GM21515 (cell line): ENCODE results near the gene ATXN1.

Experiments
- ATAC-seq: cut with Tn5 transposase; IDR thresholded peaks from one replicate; pipeline ENCODE4 v1.9.1; 2021; ENCODE audit not compliant: unreplicated experiment

Gene ATXN1

DNA sequence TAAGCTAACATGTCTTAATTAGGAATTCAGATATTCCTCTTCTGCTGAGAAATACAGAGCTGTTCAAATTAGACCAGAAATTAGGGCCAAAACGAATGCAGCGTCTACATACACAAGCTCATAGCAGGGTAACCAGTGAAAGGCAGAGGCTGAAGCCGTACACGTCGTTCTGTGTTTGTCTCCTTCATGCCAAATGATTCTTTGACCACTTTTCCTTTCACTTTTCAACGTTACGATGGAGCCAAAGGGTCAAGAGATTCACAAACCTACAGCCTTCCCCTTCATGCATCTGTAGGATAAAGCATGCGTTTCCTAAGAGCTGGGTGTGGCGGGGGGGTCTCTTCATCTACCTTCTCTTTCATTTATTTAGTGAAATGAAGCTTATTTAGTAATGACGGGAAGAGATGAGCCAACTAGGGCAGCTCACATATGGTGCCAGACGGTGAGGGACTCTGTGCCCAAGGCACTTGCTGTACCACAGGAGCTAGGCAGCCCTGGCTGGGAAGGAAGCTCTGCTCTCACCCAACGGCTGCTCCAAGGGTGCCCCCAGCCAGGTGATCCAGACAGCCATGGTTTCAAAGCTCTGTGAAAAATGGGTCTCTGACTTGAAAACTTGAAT, 178.0 kb downstream of the ATXN1 start:
- no peak for ATAC-seq

DNA sequence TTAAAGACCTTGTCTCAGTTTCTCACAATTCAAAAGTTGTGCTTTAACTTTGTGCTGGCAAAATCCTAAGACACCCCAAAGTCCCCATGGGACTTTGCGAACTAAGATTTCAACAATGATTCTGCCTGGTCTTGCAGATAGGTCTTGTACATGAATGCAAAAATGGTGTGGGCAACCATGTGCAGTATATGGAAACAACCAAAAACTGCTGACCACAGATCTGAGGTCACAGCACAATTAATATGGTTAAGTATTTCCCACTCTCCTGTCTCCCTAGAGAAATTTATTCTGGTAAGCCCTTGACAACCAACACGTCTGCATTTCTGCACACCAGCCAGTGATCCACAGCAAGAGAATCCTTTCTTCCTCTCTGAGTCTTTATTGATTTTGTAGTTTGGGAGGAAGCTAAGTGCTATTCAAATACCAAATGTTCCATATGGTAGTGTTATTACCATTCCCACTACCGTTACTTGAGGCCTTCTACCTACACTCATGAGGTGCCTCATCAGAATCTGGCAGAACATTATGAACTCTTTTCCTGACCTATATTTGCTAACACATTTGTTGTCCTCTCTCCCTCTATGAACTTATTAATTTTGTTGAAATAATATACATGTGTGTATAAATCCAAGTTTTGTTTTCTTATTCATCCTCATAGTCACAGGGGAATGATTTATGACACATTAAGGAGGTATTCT, 178.7 kb downstream of the ATXN1 start:
- ATAC-seq = no peak

DNA sequence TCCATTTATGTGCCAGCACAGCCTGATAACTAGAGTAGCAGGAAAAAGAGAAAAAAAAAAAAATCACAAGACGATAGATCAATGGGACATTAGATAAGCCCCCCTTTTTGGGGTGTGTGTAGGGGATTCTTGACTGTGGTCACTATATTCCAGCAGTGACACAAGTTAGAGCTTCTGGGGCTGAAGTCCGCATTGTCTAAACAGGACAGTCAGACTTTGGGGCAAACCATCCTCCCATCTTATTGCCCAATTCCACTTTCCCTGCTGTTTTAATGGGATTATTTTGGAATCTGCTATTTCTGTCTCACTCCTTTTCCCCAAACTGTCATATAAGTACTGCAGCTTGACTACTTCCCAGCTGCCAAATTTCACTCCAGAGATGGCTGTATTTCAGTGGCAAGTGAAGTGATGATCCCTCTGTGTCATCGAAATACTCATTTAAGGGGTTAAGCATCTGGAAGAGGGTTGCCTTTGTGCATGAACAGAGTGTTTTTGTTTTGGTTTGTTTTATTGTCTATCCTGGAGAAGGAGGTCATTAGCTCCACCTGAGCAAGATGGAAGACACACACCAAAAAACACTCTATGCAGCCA, 182.5 kb downstream of the ATXN1 start:
- no peak for ATAC-seq

DNA sequence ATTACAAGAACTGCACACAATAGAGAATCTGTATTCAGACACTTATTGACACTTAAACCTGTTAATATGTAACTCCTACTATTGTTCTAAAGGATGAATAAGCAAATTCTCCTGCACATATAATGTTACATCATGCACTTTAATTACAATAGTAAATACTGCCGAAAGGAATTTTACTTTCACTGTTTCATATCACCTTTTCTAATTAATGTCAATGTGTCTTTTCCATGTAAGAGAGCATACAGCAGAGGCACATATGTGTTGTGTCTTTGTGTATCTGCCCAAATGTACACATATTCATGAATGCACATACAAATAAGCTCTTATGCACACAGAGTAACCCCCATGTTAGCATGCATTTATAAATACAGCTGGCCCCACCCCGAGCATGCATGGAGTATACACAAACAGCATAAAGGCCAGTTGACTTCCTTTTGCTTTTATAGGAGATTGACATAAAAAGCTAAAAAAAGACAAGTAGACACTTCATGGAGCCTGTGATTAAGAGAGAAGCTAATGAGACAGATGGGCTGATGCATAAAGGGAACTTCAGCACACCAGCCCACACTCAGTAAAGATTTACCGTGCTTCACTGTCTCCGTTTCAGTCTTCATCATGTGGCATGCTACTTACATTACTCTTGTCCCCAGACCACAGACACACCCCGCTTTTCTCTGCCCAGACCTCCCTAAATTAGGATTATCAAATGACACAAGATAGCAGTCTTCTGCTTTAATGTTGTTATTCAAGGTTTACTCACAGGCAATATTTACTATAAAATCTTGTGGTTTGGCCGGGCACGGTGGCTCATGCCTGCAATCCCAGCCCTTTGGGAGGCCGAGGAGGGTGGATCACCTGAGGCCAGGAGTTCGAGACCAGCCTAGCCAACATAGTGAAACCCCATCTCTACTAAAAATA, 184.6 kb downstream of the ATXN1 start:
- peak; percentile 74 for ATAC-seq

DNA sequence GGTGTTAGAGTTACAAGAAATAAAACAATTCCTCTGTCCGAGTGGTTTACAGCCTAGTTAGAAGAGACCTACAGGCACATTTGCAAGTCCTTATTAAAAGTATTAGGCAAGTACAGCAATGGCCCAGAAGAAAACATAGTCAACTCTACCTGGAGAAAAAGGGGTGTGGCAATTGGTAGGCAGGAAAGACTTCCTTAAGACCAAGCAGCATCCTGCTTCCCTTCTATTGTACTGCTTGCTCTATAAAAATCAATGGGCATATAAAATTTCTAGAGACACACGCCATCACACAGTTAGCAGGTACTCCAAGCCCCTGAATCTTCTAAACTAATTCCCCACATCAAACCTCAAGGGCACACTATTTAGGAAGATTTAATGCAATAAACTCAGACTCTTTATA, 185.6 kb downstream of the ATXN1 start:
- no peak for ATAC-seq

DNA sequence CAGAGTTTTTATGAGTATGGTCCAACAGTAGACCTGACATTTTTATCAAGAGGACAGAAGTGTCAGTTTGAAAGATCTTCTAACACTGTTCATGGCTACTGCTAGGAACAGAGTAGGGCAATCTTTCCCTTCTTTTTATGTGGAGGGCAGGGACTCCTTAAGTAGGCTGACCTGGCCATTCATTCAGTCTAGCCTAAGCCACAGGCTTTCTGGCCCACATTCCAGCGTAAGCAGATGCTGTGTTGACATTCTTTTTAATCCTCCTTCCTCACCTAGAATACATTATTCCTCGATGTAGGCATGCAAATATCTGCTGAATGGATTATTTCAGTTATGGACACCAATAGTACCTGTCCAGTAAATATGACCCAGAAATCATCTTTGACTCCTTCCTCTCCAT, 188.3 kb downstream of the ATXN1 start:
- no peak for ATAC-seq

DNA sequence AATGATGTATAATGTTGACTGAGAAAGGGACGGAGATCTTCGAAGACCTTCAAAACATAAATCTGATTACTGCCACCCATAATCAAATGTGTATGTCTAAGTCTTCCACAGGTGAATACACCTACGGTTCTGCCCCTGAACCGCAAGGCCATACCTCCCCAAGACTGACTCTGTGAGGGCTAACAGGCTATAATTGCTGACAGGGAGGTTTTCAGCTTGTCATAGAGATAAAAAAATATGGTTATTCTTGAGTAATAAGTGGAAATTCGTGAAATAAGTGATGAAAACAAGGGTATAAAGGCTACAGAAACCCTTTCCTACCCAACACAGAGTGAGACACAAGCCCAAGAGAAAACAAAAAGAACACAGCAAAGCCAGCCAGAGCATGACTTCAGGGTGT, 188.9 kb downstream of the ATXN1 start:
- ATAC-seq = no peak

DNA sequence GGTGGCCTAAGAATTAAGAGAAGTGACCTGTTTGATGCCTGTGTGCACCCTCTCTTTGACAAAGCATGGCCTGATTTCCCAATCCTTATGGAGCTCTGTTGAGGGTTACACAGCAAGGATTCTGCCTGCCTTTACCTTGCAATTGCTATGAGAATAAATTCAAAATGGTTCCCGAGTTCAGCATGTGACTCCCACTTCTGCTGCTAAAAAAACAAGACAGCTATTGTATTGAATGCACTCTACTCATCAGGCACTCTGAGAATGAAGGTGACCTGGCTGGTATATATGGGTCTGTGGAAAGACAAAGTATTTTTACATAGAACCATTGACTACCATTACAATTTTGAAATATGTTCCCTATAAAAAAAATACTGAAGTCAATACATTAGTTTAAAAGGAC, 190.3 kb downstream of the ATXN1 start:
- ATAC-seq = no peak

DNA sequence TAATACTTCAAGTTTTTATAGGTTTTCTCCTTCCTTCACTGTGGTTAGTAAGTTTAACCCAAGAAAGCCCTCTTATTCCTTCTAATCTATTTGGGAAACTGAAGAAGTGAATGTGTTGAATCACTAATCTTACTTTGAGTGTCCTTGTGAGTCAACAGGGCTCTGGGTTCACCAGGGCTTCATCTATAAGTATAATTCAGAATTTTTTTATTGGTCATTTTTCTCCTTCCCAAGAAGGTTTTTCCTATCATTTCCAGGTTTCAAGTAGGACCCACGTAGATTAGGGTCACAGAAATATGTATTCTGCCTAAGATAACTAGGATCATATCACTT, 191.1 kb downstream of the ATXN1 start:
- ATAC-seq = no peak

DNA sequence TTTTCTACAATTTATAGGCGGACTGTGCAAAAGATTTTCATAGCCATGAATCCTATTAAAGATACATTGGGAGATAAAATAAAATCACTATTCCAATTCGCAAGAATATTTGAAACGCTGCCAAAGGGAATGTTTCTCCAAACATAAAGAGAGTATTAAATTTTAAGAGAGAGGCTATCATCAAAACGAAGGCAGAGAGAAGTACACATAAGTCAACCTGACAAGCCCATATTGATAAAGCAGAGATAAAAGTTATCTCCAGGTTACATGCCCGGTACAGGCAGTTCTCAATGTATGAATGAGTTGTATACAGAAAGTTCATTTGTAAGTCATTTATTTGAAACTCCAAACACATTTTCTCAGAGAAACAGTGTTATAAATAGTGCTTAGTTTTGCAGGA, 193.1 kb downstream of the ATXN1 start:
- no peak for ATAC-seq

DNA sequence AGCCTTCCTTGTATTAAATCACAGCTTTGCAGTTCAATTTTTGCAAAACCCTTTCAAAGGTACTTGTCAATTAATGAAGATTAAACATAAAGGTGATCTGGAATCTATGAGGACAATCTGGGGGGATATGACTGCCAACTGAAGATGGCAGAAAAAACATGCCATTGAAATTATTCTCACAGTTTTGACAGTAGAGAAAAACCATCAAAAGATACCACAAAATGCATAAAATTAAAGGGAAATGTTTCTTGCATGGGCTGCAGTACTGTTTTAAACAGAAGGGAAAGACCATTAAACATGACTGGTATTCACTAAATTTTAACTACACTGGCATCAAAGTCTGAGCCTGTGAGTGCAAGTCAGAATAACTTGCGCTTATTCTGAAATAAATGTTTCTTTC, 194.2 kb downstream of the ATXN1 start:
- ATAC-seq = no peak

DNA sequence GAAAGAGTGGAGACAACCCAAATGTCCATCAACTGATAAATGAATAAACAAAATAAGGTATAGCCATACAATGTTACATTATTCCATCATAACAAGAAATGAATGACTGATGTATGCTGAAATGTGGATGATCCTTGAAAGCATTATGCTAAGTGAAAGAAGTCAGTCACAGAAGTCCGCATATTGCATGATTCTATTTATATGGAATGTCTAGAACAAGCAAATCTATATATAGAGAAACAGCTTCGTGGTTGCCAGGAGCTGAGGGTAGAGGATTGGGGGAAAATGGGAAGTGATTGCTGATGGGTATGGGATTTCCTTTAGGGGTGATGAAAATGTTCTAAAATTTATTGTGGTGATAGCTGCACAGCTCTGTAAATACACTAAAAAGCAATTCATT, 196.8 kb downstream of the ATXN1 start:
- no peak for ATAC-seq

DNA sequence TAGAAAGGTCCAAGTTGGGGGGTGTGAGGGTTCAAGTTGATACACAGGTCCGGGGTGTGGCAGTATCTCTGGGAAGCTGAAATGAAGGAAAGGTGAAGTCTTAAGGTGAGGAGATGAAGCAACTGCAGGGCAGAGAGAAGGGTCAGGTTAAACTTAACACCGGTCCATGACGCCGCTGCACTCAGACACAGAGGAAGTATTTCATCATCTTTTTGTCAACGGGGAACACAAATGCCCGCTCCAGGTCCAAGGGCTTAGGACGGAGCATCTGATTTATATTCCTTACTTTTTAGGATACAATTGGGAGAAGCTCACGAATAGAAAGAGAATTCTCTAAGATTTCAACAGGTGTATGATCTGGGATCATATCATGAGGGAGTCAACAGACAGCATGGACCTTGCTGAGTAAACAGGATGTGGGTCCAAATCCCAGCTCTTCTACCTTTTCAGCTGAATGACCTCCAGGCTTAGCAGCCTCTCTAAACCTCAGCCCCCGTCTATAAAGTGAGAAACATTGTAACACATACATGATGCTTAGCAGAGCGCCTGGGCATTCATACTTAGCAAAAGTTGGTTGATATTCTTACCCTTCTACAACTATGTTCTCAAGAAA, 197.5 kb downstream of the ATXN1 start:
- ATAC-seq = no peak

DNA sequence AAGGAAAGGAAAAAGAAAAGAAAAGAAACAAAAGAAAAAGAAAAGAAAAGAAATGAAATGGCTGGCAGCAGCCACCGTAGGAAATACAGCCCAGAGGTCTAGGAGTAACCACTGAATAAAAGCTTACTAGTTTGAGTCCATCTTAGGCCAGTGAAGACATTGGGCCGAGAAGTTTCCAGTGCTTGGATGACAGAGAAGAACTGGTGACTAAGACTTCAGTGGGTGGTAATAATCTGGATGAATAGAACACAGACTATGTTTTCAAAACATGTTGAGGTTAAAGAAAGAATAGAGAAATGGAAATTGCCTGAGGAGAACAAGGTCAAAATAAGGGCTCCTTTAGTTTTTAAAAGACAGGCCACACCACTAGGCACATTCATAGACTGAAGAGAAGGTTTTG, 198.8 kb downstream of the ATXN1 start:
- ATAC-seq = no peak

DNA sequence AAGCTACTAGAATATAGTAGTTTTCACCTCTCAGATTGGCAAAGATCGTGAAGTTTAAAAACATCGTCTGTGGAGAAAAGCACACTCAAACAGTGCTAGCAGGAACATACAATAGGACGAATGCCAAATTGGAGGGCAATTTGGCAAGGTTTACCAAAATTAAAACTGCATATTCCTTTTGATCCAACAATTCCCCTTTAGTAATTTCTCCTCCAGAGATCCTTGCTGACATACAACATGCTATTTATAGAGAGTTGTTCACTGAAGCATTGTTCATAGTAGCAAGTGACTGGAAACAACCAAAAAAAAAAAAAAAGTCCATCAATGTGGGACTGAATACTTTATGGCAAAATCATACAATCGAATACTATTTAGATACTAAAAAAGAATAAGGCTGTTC, 202.2 kb downstream of the ATXN1 start:
- no peak for ATAC-seq

DNA sequence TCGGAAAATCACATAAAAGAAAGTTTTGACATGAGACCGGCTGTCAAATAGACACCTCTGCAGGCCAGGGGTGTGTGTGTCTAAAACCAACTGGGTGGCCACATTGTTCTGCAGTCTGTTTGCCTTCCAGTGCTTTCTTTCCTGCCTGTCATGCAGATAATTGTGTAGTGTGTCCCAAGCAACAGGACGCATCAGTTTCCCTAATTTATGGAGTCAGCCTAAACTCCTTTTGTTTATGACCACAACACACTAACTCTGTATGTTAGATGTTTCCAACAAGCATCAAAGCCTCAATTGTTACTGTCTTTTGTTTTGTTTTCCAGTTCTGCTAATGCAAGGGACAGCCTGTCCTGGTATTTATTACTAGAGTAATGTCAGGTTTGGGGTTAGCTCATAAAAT, 205.7 kb downstream of the ATXN1 start:
- no peak for ATAC-seq

DNA sequence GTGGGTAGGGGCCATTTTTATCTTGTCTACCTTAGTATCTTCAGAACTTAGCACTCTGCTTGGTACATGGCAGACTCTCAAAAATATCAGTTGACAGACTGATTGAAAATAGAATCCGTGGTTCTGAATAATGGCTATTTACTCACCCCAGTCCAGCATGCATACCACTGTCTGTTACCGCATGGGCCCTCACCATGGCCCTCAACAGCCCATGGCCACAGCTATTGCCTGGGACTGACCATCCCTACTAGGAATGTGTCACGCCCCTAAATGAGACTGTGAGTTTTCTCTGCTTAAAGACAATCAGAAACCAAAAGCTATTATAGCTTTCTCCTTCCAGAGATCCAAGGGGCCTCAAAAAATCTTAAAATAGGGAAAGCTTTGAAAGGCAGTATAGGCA, 207.7 kb downstream of the ATXN1 start:
- ATAC-seq = no peak

DNA sequence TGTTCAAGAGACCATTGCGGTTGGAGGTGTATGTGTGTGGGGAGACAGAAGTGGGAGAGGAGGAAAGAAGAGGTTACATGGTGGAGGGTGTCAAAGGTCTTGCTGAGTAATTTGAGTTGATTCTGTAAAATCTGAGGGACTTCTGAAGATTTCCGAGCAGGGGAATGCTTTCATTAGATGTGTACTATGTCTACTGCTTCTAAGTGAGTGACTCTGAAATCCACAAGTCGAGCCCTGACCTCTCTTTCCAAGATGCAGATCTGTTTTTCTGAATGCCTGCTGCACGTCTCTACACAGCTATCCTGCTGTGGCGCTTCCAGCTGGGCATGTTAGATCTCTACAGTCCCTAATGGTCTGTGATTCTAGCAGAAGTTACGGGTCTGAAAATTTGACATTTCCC, 209.8 kb downstream of the ATXN1 start:
- ATAC-seq = no peak

DNA sequence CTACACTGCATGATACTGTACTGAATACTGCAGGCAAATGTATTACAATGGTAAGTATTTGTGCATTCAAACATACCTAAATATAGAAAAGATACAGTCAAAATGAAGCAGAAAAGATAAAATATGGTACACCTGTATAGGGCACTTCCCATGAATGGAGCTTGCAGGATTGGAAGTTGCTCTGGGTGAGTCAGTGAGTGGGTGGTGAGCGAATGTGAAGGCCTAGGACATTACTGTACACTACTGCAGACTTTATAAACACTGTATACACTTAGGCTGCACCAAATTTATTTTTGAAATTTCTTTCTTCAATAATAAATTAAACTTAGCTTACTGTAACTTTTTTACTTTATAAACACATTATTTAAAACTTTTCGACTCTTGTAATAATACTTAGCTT, 213.1 kb downstream of the ATXN1 start:
- ATAC-seq = no peak

DNA sequence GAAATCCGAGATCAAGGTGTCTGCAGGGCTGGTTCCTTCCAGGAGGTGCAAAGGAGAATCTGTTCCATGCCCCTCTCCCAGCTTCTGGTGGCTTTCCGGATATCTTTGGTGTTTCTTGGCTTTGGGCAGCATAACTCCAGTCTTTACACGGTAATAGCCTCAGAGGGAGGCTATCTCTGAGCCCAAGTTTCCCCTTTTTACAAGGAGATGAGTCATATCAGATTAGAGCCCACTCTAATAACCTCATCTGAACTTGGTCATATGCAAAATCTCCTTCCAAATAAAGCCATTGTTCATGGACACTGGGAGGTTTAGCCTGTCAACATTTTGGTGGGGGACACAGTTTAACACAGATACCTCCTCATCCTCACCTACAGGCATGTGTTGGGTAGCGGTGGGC, 213.7 kb downstream of the ATXN1 start:
- no peak for ATAC-seq

DNA sequence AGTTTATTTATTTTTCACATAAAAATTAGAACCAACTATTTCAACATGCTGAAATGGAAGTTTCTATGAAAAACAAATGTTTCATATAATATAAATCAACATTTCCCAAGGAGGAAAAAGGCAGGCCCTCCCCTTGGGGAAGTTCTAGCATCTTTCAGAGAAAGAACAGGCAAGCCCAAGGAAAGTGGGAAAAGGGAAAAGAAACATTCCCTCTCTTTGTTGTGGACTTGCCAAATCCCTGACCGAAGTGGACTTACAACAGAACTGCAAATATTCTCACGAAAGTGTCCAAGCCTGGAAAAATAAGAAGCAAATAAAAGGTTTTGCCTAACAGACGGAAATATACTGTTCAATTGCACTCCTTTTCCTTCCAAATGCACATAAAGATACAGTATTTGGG, 214.4 kb downstream of the ATXN1 start:
- no peak for ATAC-seq
